ENCODE measurements around the gene TMEM165.

Gene TMEM165

GRCh38 chr4:55439023-55439422 is 43.3 kb downstream of the TMEM165 start:
- Histone ChIP-seq H4K20me1 (ENCODE audit: insufficient read depth, low read length) (no peaks in the 10 kb centered on the region), H3K27me3 (replicated peaks; ENCODE audit: insufficient read depth, low read length) (no peaks in the 10 kb centered on the region), H3K79me2 (ENCODE audit: low read length) (no peaks in the 10 kb centered on the region), H3K9ac (ENCODE audit: low read length) (no peak overlapping the region), H2AFZ (ENCODE audit: low read length) (no peak overlapping the region), H3F3A (ENCODE audit: insufficient read depth, low read length) (no peaks in the 10 kb centered on the region), H3K4me2 (ENCODE audit: low read depth, low read length) (no peak overlapping the region), H3K9me2 (replicated peaks; ENCODE audit: insufficient read depth, low read length) (no peaks in the 10 kb centered on the region), H3K9me3 (replicated peaks; ENCODE audit: insufficient read depth, low read length) (no peaks in the 10 kb centered on the region), H3K36me3 (replicated peaks; ENCODE audit: insufficient read depth, low read length) (no peaks in the 10 kb centered on the region; the same call in 1 of the 2 replicates), H3K27ac (ENCODE audit: low read length) (no peak overlapping the region), H3K4me3 (ENCODE audit: low read length) (no peak overlapping the region), H3K4me1 (ENCODE audit: low read length) (no peaks in the 10 kb centered on the region)
- DNase-seq: no peak
- TF ChIP-seq EZH2phosphoT487 (IDR thresholded peaks at IDR 0.05; ENCODE audit: low read length): no peak

- H3K79me2 ChIP-seq (ENCODE audit: low read length): no peaks in the 10 kb centered on the region
- H4K20me1 ChIP-seq (ENCODE audit: insufficient read depth, low read length): no peaks in the 10 kb centered on the region
- H3K9me3 ChIP-seq (replicated peaks; ENCODE audit: insufficient read depth, low read length): no peaks in the 10 kb centered on the region
- no peak overlapping the region for H2AFZ ChIP-seq (ENCODE audit: low read length)
- no peaks in the 10 kb centered on the region; the same call in 1 of the 2 replicates for H3K36me3 ChIP-seq (replicated peaks; ENCODE audit: insufficient read depth, low read length)
- TF ChIP-seq EZH2phosphoT487 (IDR thresholded peaks at IDR 0.05; ENCODE audit: low read length) (no peak), CTCF (IDR thresholded peaks at IDR 0.05; ENCODE audit: low read length) (no peak), EZH2 (optimal IDR thresholded peaks at IDR 0.05; ENCODE audit: low read depth, low read length) (no peak)
- no peak overlapping the region for H3K4me3 ChIP-seq (ENCODE audit: low read length)
- H3K4me1 ChIP-seq (ENCODE audit: low read length): no peaks in the 10 kb centered on the region
- H3K27me3 ChIP-seq (replicated peaks; ENCODE audit: insufficient read depth, low read length): no peaks in the 10 kb centered on the region
- no peak overlapping the region for H3K4me2 ChIP-seq (ENCODE audit: low read depth, low read length)
- no peak overlapping the region for H3K9ac ChIP-seq (ENCODE audit: low read length)
- H3K27ac ChIP-seq (ENCODE audit: low read length): no peak overlapping the region
- H3K9me2 ChIP-seq (replicated peaks; ENCODE audit: insufficient read depth, low read length): no peaks in the 10 kb centered on the region
- DNase-seq: no peak
- no peaks in the 10 kb centered on the region for H3F3A ChIP-seq (ENCODE audit: insufficient read depth, low read length)
Observed at GRCh38 chr4:55440786-55441185, 45.0 kb downstream of the TMEM165 start.

GRCh38 chr4:55442541-55442940 is 46.8 kb downstream of the TMEM165 start:
- TF ChIP-seq CTCF (IDR thresholded peaks at IDR 0.05; ENCODE audit: low read length) (no peak), EZH2 (optimal IDR thresholded peaks at IDR 0.05; ENCODE audit: low read depth, low read length) (no peak)
- H3K4me1 ChIP-seq (ENCODE audit: low read length): no peaks in the 10 kb centered on the region
- no peak overlapping the region for H3K4me3 ChIP-seq (ENCODE audit: low read length)
- no peaks in the 10 kb centered on the region; the same call in 1 of the 2 replicates for H3K36me3 ChIP-seq (replicated peaks; ENCODE audit: insufficient read depth, low read length)
- H3K9me3 ChIP-seq (replicated peaks; ENCODE audit: insufficient read depth, low read length): no peaks in the 10 kb centered on the region
- H3K9ac ChIP-seq (ENCODE audit: low read length): no peak overlapping the region
- H3K4me2 ChIP-seq (ENCODE audit: low read depth, low read length): no peak overlapping the region
- no peak overlapping the region for H3K27ac ChIP-seq (ENCODE audit: low read length)
- no peak for DNase-seq
- H4K20me1 ChIP-seq (ENCODE audit: insufficient read depth, low read length): no peaks in the 10 kb centered on the region
- H2AFZ ChIP-seq (ENCODE audit: low read length): no peak overlapping the region
- no peaks in the 10 kb centered on the region for H3F3A ChIP-seq (ENCODE audit: insufficient read depth, low read length)
- no peaks in the 10 kb centered on the region for H3K9me2 ChIP-seq (replicated peaks; ENCODE audit: insufficient read depth, low read length)
- H3K27me3 ChIP-seq (replicated peaks; ENCODE audit: insufficient read depth, low read length): no peaks in the 10 kb centered on the region
- no peaks in the 10 kb centered on the region for H3K79me2 ChIP-seq (ENCODE audit: low read length)

GRCh38 chr4:55444827-55445226 is 49.1 kb downstream of the TMEM165 start:
- TF ChIP-seq EZH2 (optimal IDR thresholded peaks at IDR 0.05; ENCODE audit: low read depth, low read length) (no peak), EZH2phosphoT487 (IDR thresholded peaks at IDR 0.05; ENCODE audit: low read length) (no peak), CTCF (IDR thresholded peaks at IDR 0.05; ENCODE audit: low read length) (no peak)
- Histone ChIP-seq H3K9ac (ENCODE audit: low read length) (no peak overlapping the region), H3K4me2 (ENCODE audit: low read depth, low read length) (no peak overlapping the region), H3F3A (ENCODE audit: insufficient read depth, low read length) (no peaks in the 10 kb centered on the region), H3K9me3 (replicated peaks; ENCODE audit: insufficient read depth, low read length) (no peaks in the 10 kb centered on the region), H2AFZ (ENCODE audit: low read length) (no peak overlapping the region), H3K79me2 (ENCODE audit: low read length) (no peaks in the 10 kb centered on the region), H3K27me3 (replicated peaks; ENCODE audit: insufficient read depth, low read length) (no peaks in the 10 kb centered on the region), H3K36me3 (replicated peaks; ENCODE audit: insufficient read depth, low read length) (peaks cover 6% of the 10 kb centered on the region; the same call in 1 of the 2 replicates), H3K9me2 (replicated peaks; ENCODE audit: insufficient read depth, low read length) (no peaks in the 10 kb centered on the region), H3K4me1 (ENCODE audit: low read length) (no peaks in the 10 kb centered on the region), H3K4me3 (ENCODE audit: low read length) (no peak overlapping the region), H3K27ac (ENCODE audit: low read length) (no peak overlapping the region), H4K20me1 (ENCODE audit: insufficient read depth, low read length) (no peaks in the 10 kb centered on the region)
- no peak for DNase-seq

Measured in MM.1S (cell line).